K562 treated with DMSO at 1 percent for 48 hours (cell line): ENCODE measurements around the gene DIP2B. TPM values are rescaled to one million over a fixed set of nuclear protein-coding genes. Genes with fewer than 3 reads are reported as not detected.

Experiments
- total RNA-seq: library from RNA; unstranded; fragments of 300-600 nt; gene quantifications from 2 replicates; pipeline ENCODE4 v1.2.3, GENCODE V29; 2022; ENCODE audit warnings: low replicate concordance; ENCODE audit errors: extremely low read depth

The DIP2B gene, protein sequence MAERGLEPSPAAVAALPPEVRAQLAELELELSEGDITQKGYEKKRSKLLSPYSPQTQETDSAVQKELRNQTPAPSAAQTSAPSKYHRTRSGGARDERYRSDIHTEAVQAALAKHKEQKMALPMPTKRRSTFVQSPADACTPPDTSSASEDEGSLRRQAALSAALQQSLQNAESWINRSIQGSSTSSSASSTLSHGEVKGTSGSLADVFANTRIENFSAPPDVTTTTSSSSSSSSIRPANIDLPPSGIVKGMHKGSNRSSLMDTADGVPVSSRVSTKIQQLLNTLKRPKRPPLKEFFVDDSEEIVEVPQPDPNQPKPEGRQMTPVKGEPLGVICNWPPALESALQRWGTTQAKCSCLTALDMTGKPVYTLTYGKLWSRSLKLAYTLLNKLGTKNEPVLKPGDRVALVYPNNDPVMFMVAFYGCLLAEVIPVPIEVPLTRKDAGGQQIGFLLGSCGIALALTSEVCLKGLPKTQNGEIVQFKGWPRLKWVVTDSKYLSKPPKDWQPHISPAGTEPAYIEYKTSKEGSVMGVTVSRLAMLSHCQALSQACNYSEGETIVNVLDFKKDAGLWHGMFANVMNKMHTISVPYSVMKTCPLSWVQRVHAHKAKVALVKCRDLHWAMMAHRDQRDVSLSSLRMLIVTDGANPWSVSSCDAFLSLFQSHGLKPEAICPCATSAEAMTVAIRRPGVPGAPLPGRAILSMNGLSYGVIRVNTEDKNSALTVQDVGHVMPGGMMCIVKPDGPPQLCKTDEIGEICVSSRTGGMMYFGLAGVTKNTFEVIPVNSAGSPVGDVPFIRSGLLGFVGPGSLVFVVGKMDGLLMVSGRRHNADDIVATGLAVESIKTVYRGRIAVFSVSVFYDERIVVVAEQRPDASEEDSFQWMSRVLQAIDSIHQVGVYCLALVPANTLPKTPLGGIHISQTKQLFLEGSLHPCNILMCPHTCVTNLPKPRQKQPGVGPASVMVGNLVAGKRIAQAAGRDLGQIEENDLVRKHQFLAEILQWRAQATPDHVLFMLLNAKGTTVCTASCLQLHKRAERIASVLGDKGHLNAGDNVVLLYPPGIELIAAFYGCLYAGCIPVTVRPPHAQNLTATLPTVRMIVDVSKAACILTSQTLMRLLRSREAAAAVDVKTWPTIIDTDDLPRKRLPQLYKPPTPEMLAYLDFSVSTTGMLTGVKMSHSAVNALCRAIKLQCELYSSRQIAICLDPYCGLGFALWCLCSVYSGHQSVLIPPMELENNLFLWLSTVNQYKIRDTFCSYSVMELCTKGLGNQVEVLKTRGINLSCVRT (N-terminal part only)
- not detected in 2 replicates for total RNA-seq

DNA sequence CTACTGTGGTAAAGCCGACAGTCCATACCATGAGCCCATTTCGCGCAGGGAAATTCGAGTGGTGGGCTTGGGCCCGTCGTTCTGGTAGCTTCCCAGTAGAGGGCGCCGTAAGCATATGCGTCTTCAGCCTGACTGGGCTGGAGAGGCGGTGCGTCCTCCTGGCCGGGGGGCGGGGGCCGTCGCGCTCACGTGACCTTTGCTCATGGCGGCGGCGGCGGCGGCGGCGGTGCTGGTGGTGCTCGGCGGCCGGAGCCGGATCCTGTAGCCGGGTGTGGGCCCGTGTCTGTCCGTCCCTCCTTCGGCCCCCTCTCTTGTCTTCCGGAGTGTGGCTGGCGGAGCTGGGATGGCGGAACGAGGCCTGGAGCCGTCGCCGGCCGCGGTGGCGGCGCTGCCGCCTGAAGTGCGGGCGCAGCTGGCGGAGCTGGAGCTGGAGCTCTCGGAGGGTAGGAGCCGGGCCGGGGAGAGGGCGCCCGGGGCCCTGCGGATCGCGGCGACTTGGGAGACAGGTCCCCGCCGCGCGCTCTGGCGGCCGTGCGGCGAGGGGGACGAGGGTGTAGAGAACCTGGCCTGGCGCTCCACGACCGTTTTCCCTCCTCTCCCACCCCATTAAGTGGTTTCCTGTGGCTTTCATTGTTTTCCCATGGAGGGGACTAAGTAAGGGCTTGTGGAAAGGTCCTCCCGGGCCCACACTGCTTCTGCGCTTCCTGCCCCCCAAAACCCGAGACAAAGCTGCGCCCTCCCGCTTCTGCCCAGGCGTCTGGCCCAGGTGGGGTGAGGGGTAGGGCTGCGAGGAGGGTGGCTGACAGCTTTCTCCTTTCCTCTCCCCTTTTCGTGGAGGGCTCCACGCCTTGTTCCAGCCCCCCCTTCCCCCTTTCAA is at the start of gene DIP2B:
Gene DIP2B, plus strand, starts transcription at position 188 of the 877 bp plus-strand sequence. Its CDS starts 156 bp downstream, at position 344.

DNA sequence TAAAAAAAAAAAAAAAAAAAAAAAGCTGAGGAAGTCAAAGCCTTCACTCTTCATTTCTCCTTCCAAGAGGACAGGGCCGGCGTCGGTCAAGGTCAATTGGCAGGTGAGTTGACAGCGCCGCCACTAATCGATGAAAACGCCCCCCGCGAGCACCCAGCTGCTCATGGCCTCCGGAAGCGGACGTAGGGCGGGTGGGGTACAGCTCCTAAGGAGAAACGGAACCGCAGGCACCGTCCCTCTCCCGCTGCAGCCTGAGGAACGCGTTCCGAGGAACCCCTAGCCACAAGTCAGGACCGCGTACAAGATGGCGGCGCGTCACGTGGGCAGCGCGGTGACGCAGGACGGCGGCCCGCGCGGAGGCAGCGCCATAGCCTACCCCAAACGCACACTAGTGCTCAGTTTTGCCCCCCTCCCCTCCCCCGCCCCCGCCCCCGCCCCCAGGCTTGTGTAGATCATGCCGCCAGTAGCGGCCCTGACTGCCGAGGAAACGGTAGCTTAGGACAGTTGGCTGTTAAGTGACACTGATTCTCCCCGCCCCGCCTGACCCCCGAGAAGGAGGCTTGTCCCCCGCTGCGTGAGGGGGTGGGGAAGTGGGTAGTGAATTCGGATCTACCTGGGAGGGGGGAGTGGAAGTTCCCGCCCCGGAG is 259.0 kb downstream of the DIP2B start, which contains the start of gene ATF1:
Gene ATF1, plus strand, starts transcription at position 463 of the 647 bp plus-strand sequence. CDS start 16,045 bp downstream, outside the sequence.

Other genes with a start within 250 kb of the DIP2B start
- gene LIMA1, start 221.5 kb upstream of the DIP2B start, total RNA-seq = not detected in 2 replicates
- not detected in 2 replicates for gene FAM186A, start 108.4 kb upstream of the DIP2B start, total RNA-seq
- gene LARP4, start 104.1 kb upstream of the DIP2B start, total RNA-seq = not detected in 2 replicates